Activated CD4-positive, alpha-beta T cell treated with anti-CD3 and anti-CD28 coated beads, Interleukin-2, Interleukin-4, amounts not matched to agents 100 ng/mL and 50 ng/mL, durations not matched to agents 16 hours and 8 hours (primary cell): ENCODE results near the gene EYS.

ENCODE experiments used
- DNase-seq: peaks from one replicate; pipeline ENCODE4 v3.0.0-alpha.2; 2020; ENCODE audit warnings: low spot score

Gene EYS

GRCh38 chr6:65707126-65707826 lies at the start of gene EYS:
EYS (minus strand) TSS chr6:65707226; CDS start chr6:65495410, 211,816 bp downstream.
- DNase-seq = no peak

- DNase-seq = no peak
Observed at GRCh38 chr6:65746302-65746701, 39.3 kb upstream of the EYS start.

DNA sequence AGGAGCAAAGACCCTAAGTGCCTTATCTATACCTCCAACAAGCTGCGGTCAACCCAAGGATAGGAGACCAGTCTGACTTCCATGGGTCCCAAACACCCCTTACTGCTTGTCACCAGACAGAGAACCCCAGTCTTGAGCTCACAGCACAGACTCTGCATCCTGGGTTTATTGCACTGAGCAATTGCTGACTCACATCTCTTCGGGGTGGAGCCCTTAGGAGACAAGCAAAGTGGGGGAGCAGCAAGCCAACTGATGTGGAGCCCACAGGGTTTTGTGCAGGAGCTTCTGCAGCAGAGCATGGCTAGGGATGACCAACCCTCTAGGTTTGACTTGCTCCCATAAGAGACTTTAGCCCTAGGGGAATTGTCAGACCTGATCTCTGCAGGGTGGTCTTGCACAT lies 38.6 kb upstream of the EYS start:
- no peak for DNase-seq

GRCh38 chr6:65728879-65729479 lies 22.0 kb upstream of the EYS start:
- no peak for DNase-seq

DNA sequence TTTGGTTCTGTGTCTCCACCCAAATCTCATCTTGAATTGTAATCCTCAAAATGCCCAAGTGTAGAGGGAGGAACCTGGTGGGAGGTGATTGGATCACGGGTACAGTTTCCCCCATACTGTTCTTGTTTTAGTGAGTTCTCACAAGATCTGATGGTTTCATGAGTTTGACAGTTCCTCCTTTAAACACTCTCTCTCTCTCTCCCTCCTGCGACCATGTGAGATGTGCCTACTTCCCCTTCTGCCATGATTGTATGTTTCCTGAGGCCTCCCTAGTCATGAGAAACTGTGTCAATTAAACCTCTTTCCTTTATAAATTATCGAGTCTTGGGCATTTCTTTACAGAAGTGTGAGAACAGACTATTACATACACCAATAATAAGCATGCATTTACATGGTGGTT lies 12.1 kb upstream of the EYS start:
- no peak for DNase-seq

- no peak for DNase-seq
Observed at GRCh38 chr6:65711531-65711930, 4.5 kb upstream of the EYS start.

GRCh38 chr6:65709099-65709830 lies 2.2 kb upstream of the EYS start:
- DNase-seq = no peak

GRCh38 chr6:65708162-65708561 lies 1.1 kb upstream of the EYS start:
- DNase-seq = no peak

- no peak for DNase-seq
Observed at GRCh38 chr6:65706436-65706835, 590 bp downstream of the EYS start.

DNA sequence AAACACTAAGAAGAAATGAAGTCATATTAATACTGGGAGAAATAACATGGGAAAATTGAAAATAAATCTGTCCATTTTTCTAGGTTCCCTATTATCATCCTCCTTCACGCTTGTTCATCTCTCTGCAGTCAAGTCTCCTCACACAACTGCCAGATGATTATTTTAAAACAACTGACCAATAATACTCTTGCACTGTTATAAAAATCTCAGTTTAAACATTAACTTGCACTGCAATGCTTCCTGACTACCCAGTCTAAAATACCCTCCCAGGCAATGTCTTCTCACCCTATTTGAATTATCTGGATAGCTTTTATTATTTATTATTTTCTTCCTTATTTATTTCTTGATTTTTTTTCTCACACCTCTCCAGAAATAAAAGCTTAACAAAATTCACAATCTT lies 5.7 kb downstream of the EYS start:
- no peak for DNase-seq

GRCh38 chr6:65700561-65700960 lies 6.5 kb downstream of the EYS start:
- no peak for DNase-seq

DNA sequence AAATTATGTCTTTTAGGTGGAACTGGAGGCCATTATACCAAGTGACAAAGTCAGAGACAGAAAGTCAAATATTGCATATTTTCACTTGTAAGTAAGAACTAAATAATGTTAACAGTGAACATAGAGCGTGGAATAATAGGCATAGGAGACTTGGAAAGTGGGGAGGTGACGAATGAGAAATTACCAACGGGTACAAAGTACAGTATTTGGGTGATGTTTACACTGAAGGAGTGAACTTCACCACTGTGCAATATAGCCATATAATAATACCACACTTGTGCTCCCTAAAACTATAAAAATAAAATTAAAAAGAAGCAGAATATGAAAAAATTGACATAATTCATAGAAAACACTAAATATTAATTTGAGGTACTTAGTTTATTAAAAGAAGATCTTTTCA lies 14.9 kb downstream of the EYS start:
- no peak for DNase-seq

GRCh38 chr6:65680232-65680631 lies 26.8 kb downstream of the EYS start:
- no peak for DNase-seq

GRCh38 chr6:65671922-65672321 lies 35.1 kb downstream of the EYS start:
- DNase-seq = no peak

DNA sequence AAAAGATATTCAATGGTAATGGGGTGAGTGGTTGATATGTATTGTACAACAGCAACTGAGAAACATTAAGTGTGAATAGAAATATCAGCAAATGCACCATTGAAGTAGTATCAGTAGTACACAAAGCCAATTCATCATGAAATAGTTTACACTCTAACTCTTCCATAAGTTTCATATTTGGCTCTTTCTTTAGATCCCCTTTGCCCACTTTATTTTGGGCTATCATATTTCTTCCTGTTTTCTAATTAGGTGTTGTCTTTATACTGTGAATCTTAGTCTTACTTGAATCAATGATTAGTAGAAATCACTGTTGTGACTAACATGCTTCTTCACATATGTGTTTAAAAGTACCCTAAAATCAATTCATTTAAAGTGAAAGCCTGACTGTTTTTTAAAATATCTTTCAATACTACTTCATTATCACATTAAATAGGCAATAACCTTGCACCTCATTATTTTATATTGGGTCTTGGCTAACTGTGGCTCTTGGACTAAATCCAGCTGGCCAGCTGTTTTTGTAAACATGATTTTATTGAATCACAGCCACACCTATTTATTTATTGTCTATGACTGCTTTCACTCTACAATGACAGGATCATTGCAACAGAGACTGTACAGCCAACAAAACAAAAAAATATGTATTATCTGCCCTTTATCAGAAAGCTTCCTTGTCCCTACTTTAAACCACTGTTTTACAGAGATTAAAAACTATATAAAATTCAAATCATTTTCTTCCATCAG lies 38.9 kb downstream of the EYS start:
- no peak for DNase-seq

DNA sequence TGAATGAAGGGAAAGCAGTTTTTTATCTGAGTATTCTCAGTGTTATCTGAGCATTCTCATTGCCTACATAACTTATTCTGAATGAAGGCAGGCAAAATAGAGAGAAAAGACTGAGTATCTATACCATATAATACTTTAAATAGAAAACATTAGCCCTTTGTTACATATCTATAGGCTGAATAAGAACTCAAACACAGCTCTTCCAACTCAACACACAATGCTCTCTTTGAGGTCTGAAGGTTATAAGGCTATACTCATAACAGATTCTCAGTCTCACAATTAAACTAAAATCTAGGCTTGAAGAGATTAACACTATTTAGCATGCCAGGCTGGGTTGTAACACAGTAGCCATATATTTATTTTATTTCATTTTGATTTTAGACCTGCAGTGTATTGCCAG lies 56.9 kb downstream of the EYS start:
- DNase-seq = no peak

DNA sequence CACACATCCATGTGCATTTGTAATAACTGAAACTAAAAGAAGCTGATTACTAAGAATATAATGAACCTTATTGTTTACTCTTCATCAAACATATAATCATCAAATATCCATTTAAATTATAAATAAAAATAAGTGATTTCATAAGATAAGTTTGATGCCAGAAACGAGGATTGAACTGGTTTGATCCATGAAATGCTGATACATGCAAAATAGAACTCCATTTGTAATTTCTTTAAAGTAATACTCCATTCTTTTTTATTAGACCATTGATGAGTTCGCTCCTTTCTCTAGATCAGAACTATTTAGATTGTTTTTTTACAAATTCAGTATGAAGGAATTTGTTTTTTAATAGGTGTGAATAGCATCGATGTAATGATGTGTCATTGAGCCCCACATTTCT lies 57.6 kb downstream of the EYS start:
- no peak for DNase-seq

GRCh38 chr6:65646544-65646943 lies 60.5 kb downstream of the EYS start:
- DNase-seq = no peak

GRCh38 chr6:65642776-65643175 lies 64.2 kb downstream of the EYS start:
- DNase-seq = no peak

- no peak for DNase-seq
Observed at GRCh38 chr6:65638047-65638831, 68.8 kb downstream of the EYS start.

DNA sequence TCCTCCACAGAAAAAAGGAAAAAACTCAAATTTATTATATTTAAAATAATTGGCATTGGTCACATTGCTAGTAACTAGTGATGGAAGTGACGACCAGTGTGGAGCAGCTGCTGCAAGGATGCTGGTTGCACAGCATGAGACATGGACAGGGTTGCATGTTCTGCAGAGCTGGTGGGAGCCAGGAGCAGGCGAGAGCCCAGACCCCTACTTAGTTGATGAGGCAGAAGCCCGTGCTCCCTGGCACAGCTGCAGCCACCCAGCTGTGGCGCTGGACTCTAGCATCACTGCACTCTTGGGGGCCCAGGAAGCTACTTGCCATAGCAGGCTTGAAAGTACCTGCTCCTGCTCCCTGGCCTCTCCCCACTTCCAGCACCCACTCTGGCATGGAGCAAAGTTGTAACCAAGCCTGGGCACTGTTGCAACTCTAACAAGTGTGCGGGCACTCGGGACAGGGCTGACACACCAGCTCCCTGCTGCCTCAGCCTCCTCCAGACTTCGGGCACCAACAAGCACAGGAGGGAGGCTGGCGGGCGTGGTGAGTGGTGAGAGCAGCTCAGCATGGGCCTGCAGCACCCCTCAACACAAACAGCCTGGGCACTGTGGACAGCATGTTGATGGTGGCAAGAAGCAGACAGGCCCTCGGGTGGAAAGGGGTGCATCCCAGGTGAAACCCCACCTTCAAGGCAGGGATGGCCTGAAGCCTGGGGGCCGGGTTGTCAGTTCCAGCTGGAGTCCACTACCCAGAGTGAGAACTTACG lies 69.6 kb downstream of the EYS start:
- DNase-seq = no peak
